RWPE1 (cell line): ENCODE measurements around the gene UBE2O.
A peak's percentile ranks its signal among the peaks of the same experiment; 100 is the strongest.

Experiments
- CTCF ChIA-PET: fragments of 350-600 bp; sonication (Branson Sonifier 250); formaldehyde crosslinking; extraction: SDS; loops from one replicate; lab custom pipeline; 2021; lab: Yijun Ruan, JAX
- POLR2A ChIA-PET: fragments of 400-600 bp; formaldehyde crosslinking; extraction: SDS; loops from one replicate; lab custom pipeline; 2020; ENCODE audit warnings: antibody characterized with exemption; ENCODE audit not compliant: low non-redundant PET; lab: Yijun Ruan, JAX
- DNase-seq: peaks from one replicate; pipeline ENCODE4 v3.0.0; 2012; ENCODE audit warnings: low spot score
- H3K27ac ChIP-seq: fragments of 450-650 bp; 2 replicates; pipeline ENCODE4 v1.5.1; 2017
- TF ChIP-seq, protein P1 (sequence below): fragments of 450-650 bp; conservative IDR thresholded peaks from 2 replicates; pipeline ENCODE4 v1.5.1; 2017; ENCODE audit warnings: low read depth, mild to moderate bottlenecking

Gene UBE2O

DNA sequence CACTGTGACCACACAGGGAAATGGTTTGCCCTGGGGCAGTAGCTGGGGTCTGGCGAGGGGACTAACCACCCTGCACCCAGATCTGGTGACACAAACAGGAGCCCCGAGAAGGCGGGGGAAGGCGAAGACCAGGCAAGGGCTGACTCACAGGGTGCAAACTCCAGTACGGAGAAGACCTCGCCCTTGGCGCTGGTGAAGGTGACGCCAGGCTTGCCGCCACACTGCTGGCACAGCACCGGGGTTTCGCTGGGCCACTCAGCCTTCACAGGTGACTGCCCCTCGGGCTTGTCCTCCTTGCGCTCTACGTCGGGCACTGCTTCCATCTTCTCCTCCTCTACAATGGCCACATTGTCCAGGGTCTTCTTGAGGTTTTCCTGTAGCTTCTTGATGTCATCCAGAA lies 57.0 kb downstream of the UBE2O start:
- ChIA-PET POLR2A (no interaction called here), CTCF (interaction anchor here (0.7 to 3.4 kb wide), 5 partner anchors 11 to 33 kb away, joined by 3 to 30 read pairs (median 5); partner anchors contain the start of gene SPHK1)
- TF ChIP-seq, protein P1, sequence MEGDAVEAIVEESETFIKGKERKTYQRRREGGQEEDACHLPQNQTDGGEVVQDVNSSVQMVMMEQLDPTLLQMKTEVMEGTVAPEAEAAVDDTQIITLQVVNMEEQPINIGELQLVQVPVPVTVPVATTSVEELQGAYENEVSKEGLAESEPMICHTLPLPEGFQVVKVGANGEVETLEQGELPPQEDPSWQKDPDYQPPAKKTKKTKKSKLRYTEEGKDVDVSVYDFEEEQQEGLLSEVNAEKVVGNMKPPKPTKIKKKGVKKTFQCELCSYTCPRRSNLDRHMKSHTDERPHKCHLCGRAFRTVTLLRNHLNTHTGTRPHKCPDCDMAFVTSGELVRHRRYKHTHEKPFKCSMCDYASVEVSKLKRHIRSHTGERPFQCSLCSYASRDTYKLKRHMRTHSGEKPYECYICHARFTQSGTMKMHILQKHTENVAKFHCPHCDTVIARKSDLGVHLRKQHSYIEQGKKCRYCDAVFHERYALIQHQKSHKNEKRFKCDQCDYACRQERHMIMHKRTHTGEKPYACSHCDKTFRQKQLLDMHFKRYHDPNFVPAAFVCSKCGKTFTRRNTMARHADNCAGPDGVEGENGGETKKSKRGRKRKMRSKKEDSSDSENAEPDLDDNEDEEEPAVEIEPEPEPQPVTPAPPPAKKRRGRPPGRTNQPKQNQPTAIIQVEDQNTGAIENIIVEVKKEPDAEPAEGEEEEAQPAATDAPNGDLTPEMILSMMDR, result no peak
- H3K27ac ChIP-seq, result peak overlapping the region; percentile 14; the same call in 1 of the 2 replicates
- no peak for DNase-seq

DNA sequence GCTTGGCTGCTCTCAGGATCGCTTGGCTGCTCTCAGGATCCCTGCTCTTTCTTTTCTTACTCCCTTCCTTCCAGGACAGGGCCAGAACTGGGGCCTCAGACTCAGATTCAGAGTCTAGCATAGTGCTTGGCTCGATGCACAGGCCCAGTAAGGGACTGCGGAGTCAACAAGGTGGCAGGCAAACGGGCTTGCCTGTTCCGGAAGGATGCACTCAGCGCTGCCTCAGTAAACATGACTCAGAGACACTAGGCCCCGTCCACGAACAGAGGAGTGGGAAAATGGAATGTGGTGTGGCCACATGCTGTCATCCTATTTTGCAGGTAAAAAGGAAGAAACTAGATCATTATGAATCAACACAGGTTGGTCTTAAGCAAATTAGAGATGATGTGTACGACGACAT lies 58.8 kb downstream of the UBE2O start:
- CTCF ChIA-PET, result interaction anchor here (1.1 to 2.6 kb wide), 2 partner anchors 9 to 14 kb away, joined by 3 to 5 read pairs; no protein-coding TSS in a partner anchor
- POLR2A ChIA-PET, result no interaction called here
- peak overlapping the region; percentile 96 for H3K27ac ChIP-seq
- TF ChIP-seq, protein P1, result no peak
- DNase-seq, result peak; percentile 78

DNA sequence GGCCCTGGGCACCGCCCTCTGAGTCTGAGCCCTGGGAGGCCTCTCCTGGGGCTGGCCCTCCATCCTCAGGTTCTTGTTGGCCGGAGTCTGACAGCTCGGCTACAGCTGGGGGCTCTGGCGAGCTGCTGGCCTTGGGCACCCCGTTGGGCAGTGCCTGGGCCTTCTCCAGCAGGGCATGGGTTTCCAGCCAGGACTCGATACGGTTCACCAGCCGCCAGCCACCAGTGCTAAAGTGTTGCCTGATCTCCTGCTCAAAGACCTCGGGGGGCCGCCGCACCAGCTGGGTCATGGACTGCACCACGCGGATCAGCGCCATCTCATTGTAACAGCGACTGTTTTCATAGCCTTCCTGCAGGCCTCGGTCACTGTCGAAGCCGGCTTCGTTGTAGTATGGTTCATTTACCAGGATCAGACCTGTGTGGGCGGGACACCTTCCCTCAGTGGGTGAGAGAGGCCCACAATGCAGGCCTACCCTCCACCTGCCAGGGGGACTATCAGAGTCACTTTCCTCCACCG lies 61.7 kb downstream of the UBE2O start:
- DNase-seq, result no peak
- ChIA-PET CTCF (interaction anchor here (0.6 kb wide), 1 partner anchor 9 kb away, joined by 3 read pairs; no protein-coding TSS in a partner anchor), POLR2A (no interaction called here)
- H3K27ac ChIP-seq, result peak overlapping the region; percentile 96
- TF ChIP-seq, protein P1, result no peak

DNA sequence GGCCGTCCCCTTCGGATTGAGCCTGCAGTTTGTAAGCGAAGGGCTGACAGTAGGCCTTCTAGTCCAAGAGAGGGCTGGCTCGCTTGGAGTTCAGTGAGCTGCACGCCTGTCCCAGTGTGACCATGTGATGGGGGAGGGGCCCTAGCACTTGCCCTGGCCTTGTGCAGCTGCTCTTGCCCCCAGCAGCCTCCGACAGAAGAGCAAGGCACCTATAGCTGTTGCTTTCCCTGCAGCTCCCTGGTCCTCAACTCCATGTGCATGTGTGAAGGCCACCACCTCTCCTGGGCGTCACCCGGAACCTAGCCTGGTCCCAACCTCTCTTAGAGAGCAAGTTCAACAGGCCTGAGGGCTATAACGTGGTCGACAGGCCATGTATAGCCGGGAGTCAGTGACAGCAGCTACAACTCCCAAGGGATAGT lies 62.9 kb downstream of the UBE2O start:
- CTCF ChIA-PET, result interaction anchor here (1.2 kb wide), 1 partner anchor 20 kb away, joined by 4 read pairs; no protein-coding TSS in a partner anchor
- TF ChIP-seq, protein P1, result no peak
- no peak for DNase-seq
- POLR2A ChIA-PET, result no interaction called here
- peak overlapping the region; percentile 96 for H3K27ac ChIP-seq

DNA sequence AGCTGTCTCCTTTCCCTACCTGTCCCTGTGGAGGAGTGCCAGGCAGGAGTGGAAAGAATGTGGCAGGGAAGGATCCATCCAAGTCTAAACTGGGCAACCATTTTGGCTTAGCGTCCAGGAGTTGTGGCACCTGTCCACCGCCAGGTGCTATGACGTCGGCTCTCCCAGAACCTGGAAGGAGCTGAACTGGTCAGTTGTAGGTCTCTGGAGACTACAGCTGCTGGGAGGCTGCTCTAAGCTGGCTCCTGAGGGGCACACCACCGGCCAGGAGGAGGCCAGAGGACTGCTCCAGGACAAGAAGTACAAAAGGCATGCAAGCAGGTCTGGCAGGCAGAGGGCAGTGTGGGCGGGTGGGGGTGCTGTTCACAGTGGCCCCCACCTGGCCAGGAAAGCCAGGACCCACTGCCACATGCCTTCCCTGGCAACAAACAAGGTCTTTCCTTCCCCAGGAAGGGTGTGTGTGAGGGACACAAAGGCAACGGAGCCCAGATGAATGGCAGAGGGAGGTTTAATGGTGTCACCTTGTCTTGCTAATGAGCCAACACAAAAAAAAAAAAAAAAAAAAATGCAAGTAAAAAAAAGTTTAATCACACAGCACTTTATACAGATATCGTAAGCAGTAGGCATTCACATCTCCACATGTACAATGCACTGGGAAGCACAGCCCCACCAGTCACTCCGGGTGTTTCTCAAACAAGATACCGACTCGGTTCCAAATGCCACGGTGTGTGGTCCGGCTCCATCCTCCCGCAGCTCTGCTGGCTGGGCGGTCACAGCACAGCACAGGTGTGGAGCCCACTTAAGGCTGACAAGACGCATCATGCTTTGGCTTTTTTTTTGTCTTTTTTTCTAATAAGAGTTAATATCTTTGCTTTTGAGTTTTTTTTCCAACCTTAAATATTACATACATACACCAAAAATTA lies 63.7 kb downstream of the UBE2O start:
- CTCF ChIA-PET, result interaction anchor here (0.6 to 1.2 kb wide), 5 partner anchors 19 to 844 kb away, joined by 3 to 5 read pairs (median 4); partner anchors contain the start of gene PRPSAP1
- no peak for DNase-seq
- POLR2A ChIA-PET, result no interaction called here
- TF ChIP-seq, protein P1, result no peak
- H3K27ac ChIP-seq, result peak overlapping the region; percentile 96
